Mesenteric fat pad (tissue), 1 donor: ENCODE data around the gene AKIRIN1. TPM values are rescaled to one million over a fixed set of nuclear protein-coding genes. Genes with fewer than 3 reads are reported as not detected.

Experiments
- DNase-seq: peaks from one replicate; pipeline ENCODE4 v3.0.0-alpha.2; 2020; ENCODE audit warnings: low spot score
- total RNA-seq: library from RNA; stranded (reverse); fragmentation: NEBNext Ultra II Directional; extraction: Animal tissue kit (Norgen Biotek cat#: 25700); gene quantifications from one replicate; pipeline ENCODE4 v1.2.1, GENCODE V29; 2021
- donor health status: DM: yes; HTN: yes; CAD: no.

Gene AKIRIN1
- total RNA-seq, 1 donor from 2014 or later = 62.9 TPM

DNA sequence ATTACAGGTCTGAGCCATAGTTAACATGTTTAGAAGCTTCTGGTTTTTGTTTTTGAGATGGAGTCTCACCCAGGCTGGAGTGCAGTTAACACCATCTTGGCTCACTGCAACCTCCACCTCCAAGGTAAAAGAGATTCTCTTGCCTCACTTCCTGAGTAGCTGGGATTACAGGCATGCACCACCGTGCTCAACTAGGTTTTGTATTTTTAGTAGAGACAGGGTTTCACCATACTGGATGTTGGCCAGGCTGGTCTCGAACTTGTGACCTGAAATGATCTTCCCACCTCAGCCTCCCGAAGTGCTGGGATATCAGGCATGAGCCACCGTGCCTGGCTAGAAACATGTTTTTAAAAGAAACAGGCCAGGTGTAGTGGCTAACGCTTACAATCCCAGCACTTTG, 45.6 kb downstream of the AKIRIN1 start:
- peak; percentile 8 for DNase-seq

DNA sequence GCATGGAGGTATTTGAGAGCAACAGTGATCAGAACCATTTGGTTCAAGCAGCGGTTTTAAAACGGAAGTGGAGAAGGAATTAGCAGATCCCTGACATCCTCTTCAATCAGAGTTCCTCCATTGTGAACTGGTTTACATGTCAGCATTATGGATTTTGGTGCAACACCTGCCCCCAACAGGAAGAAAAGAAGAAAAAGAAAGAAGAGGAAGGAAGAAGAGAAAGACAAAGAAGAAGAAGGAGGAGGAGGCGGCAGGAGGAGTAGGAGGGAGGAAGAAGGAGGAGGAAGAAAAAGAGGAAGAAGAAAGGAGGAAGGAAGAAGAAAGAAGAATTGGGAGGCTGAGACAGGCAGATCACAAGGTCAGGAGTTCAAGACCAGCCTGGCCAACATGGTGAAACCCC, 52.4 kb downstream of the AKIRIN1 start:
- DNase-seq = no peak

- peak; percentile 9 for DNase-seq
Measured at GRCh38 chr1:39044762-39045161, 53.7 kb downstream of the AKIRIN1 start.

DNA sequence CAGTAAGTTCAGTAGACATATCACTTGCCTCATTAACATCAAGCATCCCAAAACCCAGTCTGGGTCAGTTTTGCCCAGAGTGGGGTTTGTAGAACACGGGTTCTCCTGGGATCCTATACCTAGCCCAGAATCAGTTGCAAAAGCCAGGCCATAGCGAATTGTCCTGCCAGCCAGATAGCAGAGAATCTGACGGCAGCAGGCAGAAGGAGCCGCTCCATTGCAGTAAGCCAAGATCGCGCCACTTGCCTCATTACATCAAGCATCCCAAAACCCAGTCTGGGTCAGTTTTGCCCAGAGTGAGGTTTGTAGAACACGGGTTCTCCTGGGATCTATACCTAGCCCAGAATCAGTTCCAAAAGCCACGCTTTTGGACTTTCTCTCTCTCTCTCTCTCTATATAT, 54.2 kb downstream of the AKIRIN1 start:
- peak; percentile 72 for DNase-seq

- DNase-seq = peak; percentile 11
Measured at GRCh38 chr1:39046613-39047210, 55.6 kb downstream of the AKIRIN1 start.

GRCh38 chr1:39047374-39048229, 56.5 kb downstream of the AKIRIN1 start:
- peak; percentile 35 for DNase-seq

- DNase-seq = peak; percentile 43
Measured at GRCh38 chr1:39048745-39049370, 57.8 kb downstream of the AKIRIN1 start.

GRCh38 chr1:39050001-39050400, 58.9 kb downstream of the AKIRIN1 start:
- DNase-seq = peak; percentile 53

- peak; percentile 60 for DNase-seq
Measured at GRCh38 chr1:39051193-39051850, 60.2 kb downstream of the AKIRIN1 start.

DNA sequence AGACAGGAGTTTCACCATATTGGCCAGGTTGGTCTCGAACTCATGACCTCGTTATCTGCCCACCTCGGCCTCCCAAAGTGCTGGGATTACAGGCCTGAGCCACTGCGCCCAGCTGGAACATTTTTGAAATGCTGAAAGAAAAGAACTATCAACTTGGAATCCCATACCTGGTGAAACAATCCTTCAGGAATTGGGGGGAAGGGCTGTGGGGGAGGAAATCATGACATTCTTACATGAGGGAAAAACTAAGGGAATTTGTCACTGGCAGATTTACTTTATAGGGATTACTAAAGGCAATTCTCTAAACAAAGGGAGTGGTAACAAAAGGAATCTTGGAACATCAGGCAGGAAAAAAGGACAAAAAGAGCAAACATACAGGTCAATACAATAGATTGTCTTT, 60.9 kb downstream of the AKIRIN1 start:
- no peak for DNase-seq

GRCh38 chr1:39055213-39055710, 64.2 kb downstream of the AKIRIN1 start:
- peak; percentile 37 for DNase-seq

Other genes with a start within 250 kb of the AKIRIN1 start
- 81.3 TPM for gene RRAGC, start 131.5 kb upstream of the AKIRIN1 start, total RNA-seq
- 13.5 TPM for gene MYCBP, start 117.9 kb upstream of the AKIRIN1 start, total RNA-seq
- gene GJA9, start 109.7 kb upstream of the AKIRIN1 start, total RNA-seq = not detected
- gene RHBDL2, start 49.4 kb upstream of the AKIRIN1 start, total RNA-seq = 1.1 TPM
- gene NDUFS5, start 35.1 kb downstream of the AKIRIN1 start, total RNA-seq = 233 TPM
- 386 TPM for gene MACF1, start 213.4 kb downstream of the AKIRIN1 start, total RNA-seq